Panc1 (cell line): ENCODE measurements around the gene DOCK11.

Source experiments
- CTCF ChIP-seq: fragments of 450-650 bp; IDR thresholded peaks from 2 replicates; pipeline ENCODE4 v1.5.1; 2017; ENCODE audit warnings: mild to moderate bottlenecking
- POLR2AphosphoS5 ChIP-seq: IDR thresholded peaks from 2 replicates; pipeline ENCODE4 v1.6.1; 2012; ENCODE audit warnings: mild to moderate bottlenecking, low read depth, low read length, moderate library complexity

GRCh38 chrX:118630848-118631247 is 135.2 kb downstream of the DOCK11 start:
- TF ChIP-seq POLR2AphosphoS5 (no peak), CTCF (no peak)
